GM12878 (cell line): ENCODE measurements around the gene MYB. TPM values are rescaled to one million over a fixed set of nuclear protein-coding genes. Genes with fewer than 3 reads are reported as not detected.

Experiments used
- BACH1 ChIP-seq: fragments of 450-650 bp; IDR thresholded peaks from 2 replicates; pipeline ENCODE4 v1.6.1; 2017; ENCODE audit warnings: mild to moderate bottlenecking, borderline replicate concordance
- CEBPZ ChIP-seq: fragments of 150-350 bp; IDR thresholded peaks from 2 replicates; pipeline ENCODE4 v1.6.1; 2016; ENCODE audit warnings: low read depth, low read length
- EP300 ChIP-seq, 2 experiments: fragments of 150-350 bp in 1 of 2; IDR thresholded peaks; 2 replicates each; pipeline ENCODE4 v1.6.1; 2011 to 2012; ENCODE audit warnings: low read depth in 2 of 2, low read length in 2 of 2, borderline replicate concordance in 1 of 2, improper control_type of control experiment in 1 of 2, inconsistent platforms in 1 of 2; ENCODE audit not compliant: control insufficient read depth in 1 of 2
- FOXM1 ChIP-seq: IDR thresholded peaks from 2 replicates; pipeline ENCODE4 v1.6.1; 2012; ENCODE audit warnings: low read depth, mild to moderate bottlenecking, inconsistent platforms, low read length, moderate library complexity
- GABPA ChIP-seq: IDR thresholded peaks from 2 replicates; pipeline ENCODE4 v1.6.1; 2014; ENCODE audit warnings: antibody characterized with exemption, low read depth, mild to moderate bottlenecking, inconsistent platforms
- IKZF1 ChIP-seq: fragments of 450-650 bp; conservative IDR thresholded peaks from 2 replicates; pipeline ENCODE4 v1.6.1; 2017; ENCODE audit warnings: antibody characterized with exemption, mild to moderate bottlenecking
- MEF2A ChIP-seq: IDR thresholded peaks from 2 replicates; pipeline ENCODE4 v1.6.1; 2011; ENCODE audit warnings: low read depth, mild to moderate bottlenecking, low read length, moderate library complexity; ENCODE audit not compliant: insufficient read depth
- MXI1 ChIP-seq: fragments of 150-350 bp; IDR thresholded peaks from 2 replicates; pipeline ENCODE4 v1.6.1; 2011; ENCODE audit warnings: low read depth, mild to moderate bottlenecking, inconsistent platforms, low read length, improper control_type of control experiment
- RB1 ChIP-seq: fragments of 450-650 bp; formaldehyde crosslinking; IDR thresholded peaks from 2 replicates; pipeline ENCODE4 v1.6.1; 2017; ENCODE audit warnings: mild to moderate bottlenecking, borderline replicate concordance
- RCOR1 ChIP-seq: conservative IDR thresholded peaks from 2 replicates; pipeline ENCODE4 v1.6.1; 2012; ENCODE audit warnings: low read depth, low read length, improper control_type of control experiment
- SIX5 ChIP-seq: IDR thresholded peaks from 2 replicates; pipeline ENCODE4 v1.6.1; 2011; ENCODE audit warnings: mild to moderate bottlenecking, low read depth, low read length, moderate library complexity; ENCODE audit not compliant: severe bottlenecking
- SMARCA5 ChIP-seq: fragments of 450-650 bp; IDR thresholded peaks from 2 replicates; pipeline ENCODE4 v1.6.1; 2017; ENCODE audit warnings: mild to moderate bottlenecking
- STAT3 ChIP-seq: IDR thresholded peaks from 2 replicates; pipeline ENCODE4 v1.6.1; 2011; ENCODE audit warnings: low read depth, low read length, improper control_type of control experiment
- ZNF274 ChIP-seq: IDR thresholded peaks from one replicate; pipeline ENCODE4 v1.8.0; 2011; ENCODE audit not compliant: insufficient read length, insufficient read depth
- ZNF592 ChIP-seq: fragments of 450-650 bp; IDR thresholded peaks from 2 replicates; pipeline ENCODE4 v1.6.1; 2017; ENCODE audit warnings: mild to moderate bottlenecking, moderate library complexity
- polyA plus RNA-seq, 11 experiments: library from polyadenylated mRNA; depleted of rRNA in 4 of 11; unstranded in 6 of 11; stranded (reverse) in 5 of 11; fragments of >200 nt; fragmentation: Nextera tagmentation in 4 of 11; fragmentation: Illumina TruSeq in 1 of 11; extraction: Ambion mirVana in 4 of 11; extraction: Trizol in 1 of 11; gene quantifications; 1 replicate in 1 of 11; 2 replicates in 10 of 11; pipeline versions ENCODE4 v1.2.1 to v1.2.3, GENCODE V29; 2011 to 2016; ENCODE audit warnings: inconsistent platforms in 2 of 11, missing spikeins in 2 of 11, low read depth in 1 of 11
- total RNA-seq, 4 experiments: library from RNA; depleted of rRNA in 3 of 4; stranded (reverse); fragments of >200 nt in 3 of 4; fragmentation: Illumina TruSeq in 1 of 4; extraction: Trizol in 1 of 4; gene quantifications; 2 replicates each; pipeline versions ENCODE4 v1.2.1 to v1.2.3, GENCODE V29; 2013 to 2021

Gene MYB
- total and polyA plus RNA-seq, 10 of the 15 experiments (the other 5 are each of a cell fraction or from before 2014, with no cell fraction given): 7.0 to 29.8 (median 21.5) TPM

- TF ChIP-seq BACH1 (no peak), ZNF274 (no peak), FOXM1 (peak; percentile 77), RB1 (no peak), GABPA (no peak), RCOR1 (no peak), SMARCA5 (no peak), EP300 (IDR thresholded peaks at IDR 0.05; ENCODE audit: borderline replicate concordance in 1 of 2, control insufficient read depth in 1 of 2, low read depth in 2 of 2, low read length in 2 of 2) (peak; percentile 76 to 79; a peak in 3 of 4 replicates), MEF2A (no peak), MXI1 (no peak), ZNF592 (no peak), SIX5 (no peak), CEBPZ (no peak), IKZF1 (peak; percentile 64), STAT3 (no peak)
These were observed 45.4 kb downstream of the MYB start (continued) for GRCh38 chr6:135226537-135226936.
